Glomerular visceral epithelial cell (primary cell): ENCODE measurements around the gene SNN.

Source experiments
- DNase-seq: peaks from one replicate; pipeline ENCODE4 v3.0.0-alpha.2; 2016; ENCODE audit errors: extremely low spot score

The SNN gene

GRCh38 chr16:11696266-11697012 is 28.2 kb downstream of the SNN start:
- no peak for DNase-seq

GRCh38 chr16:11697319-11697718 is 29.1 kb downstream of the SNN start:
- DNase-seq = no peak

GRCh38 chr16:11698271-11698689 is 30.0 kb downstream of the SNN start:
- DNase-seq = peak; percentile 45

GRCh38 chr16:11699234-11699894 is 31.1 kb downstream of the SNN start:
- DNase-seq = no peak

- no peak for DNase-seq
Observed at GRCh38 chr16:11700264-11701029, 32.2 kb downstream of the SNN start.

GRCh38 chr16:11705311-11706025 is 37.2 kb downstream of the SNN start:
- DNase-seq = no peak

GRCh38 chr16:11706180-11706742 is 38.0 kb downstream of the SNN start:
- DNase-seq = no peak

GRCh38 chr16:11707679-11708197 is 39.5 kb downstream of the SNN start:
- DNase-seq = no peak

- no peak for DNase-seq
Observed at GRCh38 chr16:11708421-11708820, 40.2 kb downstream of the SNN start.

GRCh38 chr16:11711662-11712061 is 43.4 kb downstream of the SNN start:
- DNase-seq = no peak

GRCh38 chr16:11712122-11712521 is 43.9 kb downstream of the SNN start:
- no peak for DNase-seq

- no peak for DNase-seq
Observed at GRCh38 chr16:11715246-11715947, 47.1 kb downstream of the SNN start.

GRCh38 chr16:11716336-11716735 is 48.1 kb downstream of the SNN start:
- no peak for DNase-seq

GRCh38 chr16:11717811-11718210 is 49.6 kb downstream of the SNN start:
- no peak for DNase-seq

- DNase-seq = no peak
Observed at GRCh38 chr16:11719171-11719570, 50.9 kb downstream of the SNN start.

GRCh38 chr16:11719762-11720161 is 51.5 kb downstream of the SNN start:
- DNase-seq = no peak

- no peak for DNase-seq
Observed at GRCh38 chr16:11721781-11722467, 53.7 kb downstream of the SNN start.

GRCh38 chr16:11722468-11722808 is 54.2 kb downstream of the SNN start:
- no peak for DNase-seq

- no peak for DNase-seq
Observed at GRCh38 chr16:11725457-11725856, 57.2 kb downstream of the SNN start.

- peak; percentile 35 for DNase-seq
Observed at GRCh38 chr16:11726008-11726407, 57.8 kb downstream of the SNN start.
